GM18907 (cell line): ENCODE results near the gene PIEZO1.

Experiments
- ATAC-seq: cut with Tn5 transposase; IDR thresholded peaks from one replicate; pipeline ENCODE4 v1.9.1; 2021; ENCODE audit warnings: mild to moderate bottlenecking, moderate library complexity; ENCODE audit not compliant: unreplicated experiment

Gene PIEZO1

DNA sequence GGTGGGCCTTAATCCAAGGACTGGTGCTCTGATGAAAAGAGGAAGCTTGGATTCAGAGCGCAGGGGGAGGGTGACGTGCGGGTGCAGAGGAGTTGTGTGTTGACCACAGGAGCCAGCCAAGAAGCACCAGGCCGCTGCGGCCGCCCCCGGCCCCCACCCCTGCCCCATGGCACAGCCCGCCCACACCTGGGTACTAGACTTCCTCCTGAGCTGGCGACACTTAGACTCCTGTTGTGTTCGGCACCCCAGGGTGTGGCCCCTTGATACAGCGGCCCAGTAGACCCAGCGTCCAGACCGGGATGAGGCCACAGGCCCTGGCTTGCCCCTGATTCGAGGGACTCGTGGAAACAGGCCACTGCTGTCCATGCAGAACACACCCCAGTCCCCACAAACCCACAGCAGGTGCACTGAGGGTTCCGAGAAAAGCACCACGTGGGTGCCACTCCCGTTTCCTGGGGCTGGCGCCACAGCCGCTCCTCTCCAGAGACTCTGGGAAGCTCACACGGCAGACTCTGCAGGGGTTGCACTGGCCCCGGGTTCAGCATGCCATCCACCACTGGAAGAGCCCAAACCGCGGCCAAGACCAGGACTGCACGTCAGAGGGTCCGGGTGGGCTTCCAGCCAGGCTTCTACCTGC lies 93.0 kb downstream of the PIEZO1 start:
- ATAC-seq = no peak

DNA sequence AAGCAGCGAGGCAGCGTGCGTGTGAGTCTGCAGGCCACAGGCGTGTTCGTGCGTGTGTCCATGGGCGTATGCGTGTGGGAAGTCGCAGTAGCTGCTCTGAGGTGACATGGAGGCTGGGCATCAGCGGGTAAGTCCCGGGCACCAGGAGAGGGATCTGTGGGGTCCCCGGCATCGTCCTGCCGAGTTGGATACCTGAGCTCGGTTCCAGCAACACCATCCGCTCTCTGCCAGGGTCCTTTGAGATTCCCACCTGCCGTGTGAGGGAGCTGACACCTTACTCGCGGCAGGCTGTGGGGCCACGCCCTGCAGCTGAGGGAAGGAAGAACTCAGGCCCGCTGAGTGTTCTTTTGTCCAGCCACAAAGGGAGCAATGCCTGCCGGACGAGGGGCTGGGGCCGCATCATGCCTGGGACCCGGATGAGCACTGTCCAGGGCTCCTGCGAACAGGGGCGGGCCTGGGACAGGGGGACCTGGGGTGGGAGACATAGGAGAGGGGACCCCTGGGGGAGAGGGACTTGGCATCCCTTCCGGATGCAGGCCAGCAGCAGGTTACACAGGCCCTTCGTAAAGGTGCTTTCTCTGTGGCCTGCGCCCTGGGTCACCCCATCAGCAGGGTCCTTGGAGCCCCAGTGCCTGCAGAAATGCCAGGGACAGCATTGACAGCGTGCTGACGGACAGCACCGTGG lies 93.7 kb downstream of the PIEZO1 start:
- no peak for ATAC-seq

DNA sequence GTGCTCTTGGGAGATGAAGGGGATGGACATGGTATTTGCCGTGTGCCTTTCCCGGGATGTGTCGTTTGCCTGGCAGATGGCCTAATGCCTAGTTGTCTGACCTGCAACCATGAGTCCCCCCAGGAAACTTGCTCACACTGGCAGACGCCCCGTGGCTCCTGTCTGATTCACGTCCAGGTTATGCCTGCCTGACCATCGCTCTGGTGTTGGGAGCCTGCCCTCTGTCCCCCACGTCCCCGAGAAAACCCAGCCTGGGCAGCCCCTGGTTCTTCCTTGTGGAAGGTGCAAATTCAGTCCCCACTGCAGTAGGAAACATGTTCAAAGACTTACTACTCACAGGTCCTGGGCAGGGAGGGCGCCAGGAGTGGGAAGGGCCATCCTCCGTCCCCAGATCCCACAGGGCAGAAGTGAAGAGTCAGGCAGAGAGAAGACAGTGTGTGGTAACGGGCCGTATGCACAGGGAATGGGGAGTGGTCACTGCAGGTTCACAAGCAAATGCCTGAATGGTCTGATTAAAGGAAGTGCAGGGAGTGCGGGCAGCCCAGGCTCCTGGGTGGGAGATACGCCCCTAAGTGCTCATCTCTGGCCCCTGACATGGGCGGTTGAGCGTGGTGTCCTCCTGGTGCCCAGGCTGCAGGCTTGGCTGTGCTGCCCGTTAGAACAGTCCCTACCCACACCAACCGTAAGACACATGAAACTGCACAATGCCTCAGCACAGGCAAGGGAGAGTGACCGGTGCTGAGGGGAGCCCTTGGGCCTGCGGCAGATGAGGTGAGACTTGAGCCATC lies 94.5 kb downstream of the PIEZO1 start:
- no peak for ATAC-seq

DNA sequence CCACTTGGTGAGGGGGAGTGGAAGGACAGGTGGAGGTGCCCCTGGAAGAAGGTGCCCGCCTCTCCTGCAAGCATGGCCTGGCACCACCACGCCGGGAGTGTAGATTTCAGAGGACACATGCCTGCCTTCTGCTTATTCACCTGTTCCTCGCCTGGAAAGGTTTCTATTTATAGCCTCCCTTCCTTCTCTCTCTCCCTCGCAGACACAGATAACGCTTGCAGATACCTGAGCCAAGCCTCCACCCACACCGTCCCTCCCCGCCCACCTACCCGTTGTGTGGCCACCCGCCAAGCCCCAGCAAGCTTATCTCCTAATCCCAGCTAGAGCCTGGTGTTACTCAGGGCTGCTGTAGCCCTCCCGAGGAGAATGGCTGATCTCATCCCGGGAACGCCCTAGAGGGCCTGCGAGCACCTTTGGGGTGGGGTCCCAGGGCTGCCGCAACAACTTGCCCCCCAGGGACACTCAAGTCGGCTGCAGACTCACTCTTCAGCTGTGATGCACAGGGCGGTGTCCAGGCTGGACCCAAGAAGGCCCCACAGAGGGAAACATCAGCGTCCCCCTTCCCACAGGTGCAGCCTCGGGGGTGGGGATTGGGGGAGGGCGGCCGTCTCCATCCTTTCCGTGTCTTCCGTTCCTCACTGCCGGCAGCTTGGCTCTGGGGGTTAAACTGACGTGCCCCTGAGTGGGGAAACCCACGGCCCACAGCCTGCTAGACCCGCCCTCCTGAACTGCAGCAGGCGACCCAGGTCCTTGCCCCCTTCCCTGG lies 96.8 kb downstream of the PIEZO1 start:
- ATAC-seq = no peak

DNA sequence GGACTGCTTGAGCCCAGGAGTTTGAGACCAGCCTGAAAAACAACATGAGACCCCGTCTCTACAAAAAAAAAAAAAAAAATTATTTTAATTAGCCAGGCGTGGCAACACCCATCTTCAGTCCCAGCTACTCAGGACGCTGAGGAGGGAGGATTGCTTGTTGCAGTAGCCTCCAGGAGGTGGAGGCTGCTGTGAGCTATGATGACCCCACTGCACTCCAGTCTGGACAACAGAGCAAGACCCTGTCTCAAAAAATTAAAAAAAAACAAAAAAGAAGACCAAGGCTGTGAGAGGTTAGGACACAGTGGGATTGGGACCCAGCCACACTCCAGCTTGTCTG lies 97.4 kb downstream of the PIEZO1 start:
- ATAC-seq = no peak

DNA sequence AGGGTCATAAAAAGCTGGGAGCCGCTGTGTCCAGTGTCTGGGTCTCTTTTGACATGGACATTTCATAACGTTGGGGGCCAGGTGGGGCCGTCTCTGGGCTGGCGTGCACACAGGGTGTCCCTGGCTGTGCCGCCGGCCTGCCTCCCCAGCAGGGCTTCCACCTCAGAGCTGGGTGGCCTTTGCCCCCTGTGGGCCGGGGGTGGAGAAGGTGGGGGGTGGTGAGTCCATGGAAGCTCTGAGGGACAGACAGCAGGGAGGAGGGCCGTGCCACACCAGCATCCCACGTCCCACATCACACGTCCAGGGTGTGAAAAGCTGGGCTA lies 97.8 kb downstream of the PIEZO1 start:
- ATAC-seq = no peak

DNA sequence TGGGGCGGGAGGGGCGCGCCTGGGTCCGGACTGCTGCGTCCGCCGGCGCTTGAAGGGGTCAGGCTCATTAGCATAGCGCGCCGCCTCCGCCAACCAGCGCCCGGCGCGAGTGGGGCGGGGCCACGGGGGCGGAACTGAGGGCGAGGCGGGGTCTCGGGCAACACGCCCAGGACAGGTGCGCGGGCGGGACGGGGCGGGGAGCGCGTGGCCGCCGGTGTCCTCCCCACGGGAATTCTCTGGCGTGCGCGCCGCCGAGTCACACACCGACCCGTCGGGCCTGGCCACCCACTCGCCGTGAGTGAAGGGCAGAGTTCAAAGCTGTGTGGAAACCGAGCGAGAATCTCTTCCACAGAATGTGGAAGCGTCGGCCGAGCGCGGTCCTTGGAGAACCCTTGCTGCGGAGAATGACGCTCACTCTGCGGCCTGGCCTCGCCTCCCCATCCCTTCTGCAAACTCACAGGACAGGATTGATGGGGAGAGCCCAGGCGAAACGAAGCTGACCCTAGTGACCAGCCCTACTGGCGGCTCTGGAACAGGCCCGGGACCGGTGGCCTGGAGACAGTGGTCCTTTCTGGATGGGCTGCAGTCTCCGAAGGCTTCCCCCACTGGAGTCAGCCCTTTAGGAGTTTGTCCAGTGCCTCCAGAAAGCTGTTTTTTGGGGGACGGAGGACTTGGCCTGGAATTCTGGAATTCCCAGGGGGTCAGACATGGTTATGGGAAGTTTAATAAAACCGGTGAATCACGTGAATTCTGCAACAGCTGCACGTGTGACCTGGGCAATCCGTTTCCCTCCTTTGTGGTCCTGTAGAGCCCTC lies 98.4 kb downstream of the PIEZO1 start, which contains the start of gene SNAI3:
Gene SNAI3, minus strand, starts transcription at position 69 of the 815 bp plus-strand sequence. CDS start 101 bp downstream, outside the sequence.
- peak; percentile 58 for ATAC-seq

DNA sequence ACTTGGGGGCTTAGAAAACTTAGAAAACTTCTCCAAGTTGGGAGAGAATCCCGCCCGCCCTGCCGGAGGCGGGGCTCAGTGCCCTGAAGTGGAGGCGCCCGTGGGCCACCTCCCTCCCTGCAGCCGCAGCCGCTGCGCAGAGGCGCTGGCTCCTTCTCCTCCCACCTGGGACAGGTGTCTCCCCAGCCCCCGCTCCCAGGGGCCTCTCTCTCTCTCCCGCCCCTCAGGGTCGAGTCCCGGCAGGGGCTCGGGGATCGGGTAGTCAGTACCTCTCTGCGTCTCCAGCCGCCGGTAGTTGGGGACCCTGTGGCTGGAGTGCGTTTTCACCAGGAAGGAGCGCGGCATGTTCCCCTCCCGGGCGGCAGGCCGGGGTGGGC lies 99.0 kb downstream of the PIEZO1 start:
- ATAC-seq = no peak

DNA sequence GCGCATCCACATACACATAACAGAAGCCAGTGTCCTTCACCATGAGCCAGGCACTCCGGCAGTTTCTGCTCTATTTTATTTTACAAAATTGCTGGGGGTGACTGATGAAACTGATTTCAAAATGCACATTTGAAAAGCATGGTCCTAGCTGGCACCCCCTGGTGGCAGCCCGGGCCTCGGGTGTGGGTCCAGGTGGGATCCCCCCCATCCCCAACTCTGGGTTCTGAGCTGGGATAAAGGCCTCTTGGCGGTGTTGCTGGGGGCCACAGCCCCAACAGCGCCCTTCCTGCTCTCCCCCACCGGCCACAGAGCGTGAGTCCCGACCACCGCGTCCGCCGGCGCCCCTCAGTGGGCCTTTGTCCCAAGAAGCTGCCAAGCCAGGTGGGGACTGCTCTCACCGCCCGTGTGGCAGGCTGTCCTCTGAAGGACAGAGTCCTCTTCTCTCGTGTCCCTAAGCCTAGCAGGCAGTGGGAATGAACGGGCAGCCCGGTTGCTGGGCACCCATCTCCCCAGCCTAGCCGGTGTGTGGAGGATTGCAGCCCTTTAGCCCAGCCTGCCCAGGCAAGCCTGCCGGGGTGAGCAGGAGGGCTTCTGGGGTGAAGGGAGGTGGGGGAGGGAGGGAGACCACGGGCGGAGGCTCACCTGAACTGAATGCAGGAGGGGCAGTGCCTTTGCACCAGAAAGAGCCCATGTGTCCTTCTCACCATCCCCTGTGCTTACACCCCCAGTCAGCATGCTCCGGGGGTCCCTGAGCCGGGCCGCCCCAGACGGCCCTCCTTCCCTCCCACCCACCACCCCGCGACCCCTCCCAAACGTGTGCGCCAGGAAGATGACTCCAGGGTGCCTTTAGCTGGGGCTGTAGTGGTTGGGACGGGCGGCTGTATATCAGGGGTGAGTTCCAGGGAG lies 99.6 kb downstream of the PIEZO1 start:
- ATAC-seq = no peak

DNA sequence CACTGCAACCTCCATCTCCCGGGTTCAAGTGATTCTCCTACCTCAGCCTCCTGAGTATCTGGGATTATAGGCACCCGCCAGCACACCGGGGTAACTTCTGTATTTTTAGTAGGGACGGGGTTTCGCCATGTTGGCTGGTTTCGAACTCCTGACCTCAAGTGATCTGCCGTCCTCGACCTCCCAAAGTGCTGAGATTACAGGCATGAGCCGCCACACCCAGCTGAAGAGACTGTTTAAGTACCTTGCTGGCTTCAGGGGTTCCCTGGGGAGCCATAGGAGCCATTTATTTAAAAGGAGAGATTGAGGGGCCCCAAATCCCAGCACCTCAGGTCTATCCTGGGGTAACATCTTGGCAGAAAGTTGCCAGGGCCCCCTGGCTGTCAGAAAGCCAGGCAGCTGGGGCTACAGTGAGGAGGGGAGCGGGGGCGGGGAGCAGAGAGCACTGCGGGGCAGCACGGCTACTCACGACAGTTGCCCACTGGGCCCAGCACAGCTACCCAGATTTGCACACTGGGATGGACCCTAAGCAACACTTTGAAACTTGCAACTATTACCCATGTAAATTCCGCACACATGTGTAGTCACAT lies 100.4 kb downstream of the PIEZO1 start:
- ATAC-seq = no peak

DNA sequence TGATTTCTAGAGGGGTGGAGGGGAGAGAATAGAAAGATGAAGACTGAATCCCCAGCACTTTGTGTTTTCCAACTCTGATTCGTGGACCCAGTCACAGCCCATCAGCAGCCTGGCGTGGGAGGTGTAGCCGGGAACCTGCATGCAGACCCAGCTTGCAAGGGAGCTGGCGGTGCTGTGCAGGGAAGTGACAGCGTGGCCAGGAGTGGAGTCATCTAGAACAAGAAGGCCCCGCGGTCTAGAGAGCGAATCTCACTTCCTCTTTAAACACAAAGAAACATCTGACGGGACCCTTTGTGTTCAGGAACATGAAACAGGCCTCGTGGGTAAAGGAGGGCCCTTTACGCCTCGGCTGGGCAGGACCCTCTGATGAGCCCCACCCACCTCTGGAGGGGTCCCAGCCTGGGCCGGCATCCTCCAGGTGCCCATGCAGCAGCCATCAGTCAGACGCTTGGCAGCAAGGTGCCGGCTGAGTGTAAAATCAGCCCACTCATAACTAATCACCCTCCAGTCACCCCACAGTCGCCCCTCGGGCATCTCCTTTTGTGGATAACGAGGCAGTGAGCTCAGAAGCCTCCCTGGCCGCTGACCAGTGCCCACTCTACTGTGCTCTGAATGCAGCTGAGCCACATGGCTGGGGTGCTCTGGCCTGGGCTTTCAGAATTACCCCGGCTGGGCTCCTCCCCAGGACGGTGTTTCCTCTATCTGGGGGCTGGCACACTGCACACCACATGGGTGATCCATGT lies 103.1 kb downstream of the PIEZO1 start:
- peak; percentile 66 for ATAC-seq

DNA sequence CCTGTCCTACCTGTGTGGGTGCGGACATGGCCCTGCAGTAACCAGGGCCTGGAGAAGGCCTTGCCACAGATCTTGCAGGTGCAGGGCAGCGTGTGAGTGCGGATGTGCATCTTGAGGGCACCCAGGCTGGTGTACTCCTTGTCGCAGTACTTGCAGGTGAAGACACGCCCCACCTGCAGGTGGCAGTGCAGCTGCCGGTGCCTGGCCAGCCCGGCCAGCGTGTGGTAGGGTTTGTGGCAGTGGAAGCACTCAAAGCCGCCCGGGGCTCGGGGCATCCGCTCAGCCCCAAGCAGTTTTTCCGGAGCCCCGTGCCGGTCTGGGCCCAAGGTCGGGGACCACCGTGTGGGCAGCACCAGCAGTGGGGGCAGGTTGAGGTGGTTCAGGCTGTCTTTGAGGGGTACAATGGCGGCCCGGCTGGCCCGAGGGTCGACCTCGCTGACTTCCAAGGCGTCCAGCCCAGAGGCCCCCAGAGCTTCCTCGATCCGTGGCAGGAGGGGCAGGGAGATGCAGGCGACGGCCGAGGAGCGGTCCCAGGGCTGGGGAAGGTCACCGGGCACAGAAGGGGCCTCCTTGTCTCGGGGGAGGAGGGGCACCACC lies 103.8 kb downstream of the PIEZO1 start:
- ATAC-seq = no peak

DNA sequence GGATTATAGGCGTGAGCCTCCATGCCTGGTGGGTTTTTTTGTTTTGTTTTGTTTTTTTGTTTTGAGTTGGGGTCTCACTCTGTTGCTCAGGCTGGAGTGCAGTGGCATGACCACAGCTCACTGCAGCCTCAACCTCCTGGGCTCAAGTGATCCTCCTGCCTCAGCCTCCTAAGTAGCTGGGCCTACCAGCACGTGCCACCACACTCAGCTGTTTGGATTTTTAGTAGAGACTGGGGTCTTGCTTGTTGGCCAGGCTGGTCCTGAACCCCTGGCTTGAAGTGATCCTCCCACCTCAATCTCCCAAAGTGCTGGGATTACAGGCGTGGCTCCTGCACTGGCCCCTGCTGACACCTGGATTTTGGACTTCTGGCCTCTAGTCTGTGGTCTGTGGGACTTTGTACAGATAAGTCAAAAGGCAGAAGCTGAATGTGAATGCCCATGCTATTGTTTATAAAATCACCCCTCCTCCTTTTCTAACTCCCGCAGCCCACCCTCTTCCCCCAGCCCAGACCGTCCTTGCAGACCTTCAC lies 104.4 kb downstream of the PIEZO1 start:
- ATAC-seq = no peak

DNA sequence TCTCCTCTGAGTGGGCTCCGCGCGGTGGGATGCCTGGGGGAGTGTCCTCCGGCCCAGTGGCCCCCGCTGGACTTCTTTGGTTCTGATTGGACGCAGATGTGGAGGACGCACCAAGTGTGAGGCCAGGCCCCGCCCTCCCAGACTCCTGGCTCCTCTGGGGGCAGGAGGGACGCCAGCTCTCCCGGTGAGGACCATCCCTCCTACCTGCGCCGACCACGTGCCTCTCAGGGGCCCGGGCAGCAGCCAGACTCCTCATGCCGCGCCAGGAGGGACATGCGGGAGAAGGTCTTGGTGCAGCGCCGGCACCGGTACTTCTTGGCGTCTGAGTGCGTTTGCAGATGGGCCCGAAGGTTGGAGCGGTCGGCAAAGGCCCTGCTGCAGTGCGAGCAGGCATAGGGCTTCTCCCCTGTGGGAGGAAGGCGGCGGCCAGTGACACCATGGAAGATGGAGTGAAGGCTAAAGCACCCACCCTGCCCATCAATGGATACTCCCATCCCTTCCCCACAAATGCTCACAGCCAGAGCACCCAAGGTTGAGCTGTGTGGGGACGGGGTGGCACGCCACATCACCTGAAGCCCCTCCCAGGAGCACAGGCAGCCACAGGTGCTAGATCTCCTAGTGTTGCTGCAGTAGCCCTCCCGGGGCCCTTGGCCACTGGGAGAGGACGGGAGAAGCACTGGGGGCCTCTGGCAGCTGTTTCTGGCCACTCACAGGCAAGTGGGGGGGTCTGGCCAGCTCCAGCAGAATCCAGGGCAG lies 106.6 kb downstream of the PIEZO1 start:
- no peak for ATAC-seq

DNA sequence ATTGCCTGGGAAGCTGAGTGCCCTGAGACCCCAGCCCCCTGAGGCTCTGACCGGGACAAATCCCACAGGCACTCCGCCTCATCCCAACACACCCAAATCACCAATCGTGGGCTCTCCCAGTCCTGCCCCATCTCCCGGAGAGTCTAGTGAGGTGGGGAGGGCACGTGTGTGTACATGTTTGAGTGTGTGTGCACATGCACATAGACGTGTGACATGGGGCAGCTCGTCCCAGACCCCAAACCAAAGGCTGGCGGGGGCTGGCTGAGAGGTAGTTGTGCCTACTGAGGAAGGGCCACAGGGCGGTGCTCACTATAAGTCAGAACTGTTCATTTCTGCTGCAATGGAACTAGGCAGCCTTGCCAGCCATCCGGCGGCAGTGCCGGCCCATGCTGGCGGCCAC lies 107.3 kb downstream of the PIEZO1 start:
- no peak for ATAC-seq

DNA sequence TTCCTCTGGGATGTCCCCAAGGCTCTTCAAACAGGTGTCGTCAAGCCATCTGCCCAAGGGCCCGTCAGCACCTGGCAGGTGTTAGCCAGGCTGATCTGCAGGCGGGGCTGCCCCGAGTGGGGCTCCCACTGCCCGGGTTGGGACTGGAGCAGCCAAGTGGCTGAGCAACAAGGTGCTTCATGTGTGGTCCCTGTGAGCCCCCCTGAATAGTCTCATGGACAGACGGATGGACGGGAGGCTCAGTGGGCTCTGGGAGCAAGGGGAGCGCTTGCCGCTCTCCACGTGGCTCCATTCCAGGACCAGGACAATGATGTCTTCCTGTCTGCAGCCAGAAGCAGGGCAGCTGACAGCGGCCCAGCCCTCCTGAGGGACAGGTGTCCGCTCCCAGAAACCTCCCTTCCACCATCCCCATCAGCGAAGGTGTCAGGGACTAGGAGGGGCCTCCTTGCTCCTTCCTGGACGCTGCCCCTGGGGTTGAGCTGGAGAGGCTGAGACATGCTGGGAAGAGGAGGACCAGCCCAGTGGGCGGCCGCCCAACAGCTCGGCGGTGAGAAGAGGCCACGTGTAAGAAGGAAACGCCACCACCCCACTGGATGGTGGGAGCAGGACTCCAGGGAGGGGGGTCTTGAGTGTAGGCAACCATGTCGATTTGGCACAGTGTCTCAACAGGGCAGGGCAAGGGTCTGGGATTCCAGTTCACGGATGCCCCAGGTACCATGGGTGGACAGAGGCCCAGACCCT lies 108.3 kb downstream of the PIEZO1 start:
- no peak for ATAC-seq
